Tibial nerve (tissue), 4 donors: ENCODE results near the gene CDC6. TPM values are rescaled to one million over a fixed set of nuclear protein-coding genes. Genes with fewer than 3 reads are reported as not detected.

Experiments
- DNase-seq, 2 donors: peaks; one replicate each; pipeline ENCODE4 v3.0.0-alpha.2; 2019; ENCODE audit warnings: low spot score in 2 of 2
- H3K27ac ChIP-seq, 4 donors: fragments of 200-600 bp; sonication (generic) in 3 of 4; one replicate each; pipeline ENCODE4 v1.5.1; 2017 to 2019; ENCODE audit warnings: mild to moderate bottlenecking in 1 of 4
- H3K27me3 ChIP-seq, 2 donors: fragments of 200-600 bp; sonication (generic) in 1 of 2; one replicate each; pipeline versions ENCODE4 v1.5.1 to v1.6.0; 2017 to 2019
- H3K36me3 ChIP-seq, 3 donors: fragments of 200-600 bp; sonication (generic); one replicate each; pipeline ENCODE4 v1.5.1; 2018 to 2019
- H3K4me1 ChIP-seq, 4 donors: fragments of 200-600 bp; sonication (generic) in 3 of 4; one replicate each; pipeline ENCODE4 v1.5.1; 2017 to 2019
- H3K4me3 ChIP-seq, 4 donors: fragments of 200-600 bp; sonication (generic) in 3 of 4; one replicate each; pipeline ENCODE4 v1.5.1; 2017 to 2019; ENCODE audit warnings: mild to moderate bottlenecking in 1 of 4, moderate library complexity in 1 of 4
- H3K9me3 ChIP-seq, 4 donors: fragments of 200-600 bp; sonication (generic) in 3 of 4; one replicate each; pipeline ENCODE4 v1.5.1; 2017 to 2019
- CTCF ChIP-seq, 5 experiments: fragments of 200-600 bp in 3 of 5; fragments of 450-650 bp in 2 of 5; sonication (generic) in 3 of 5; IDR thresholded peaks; one replicate each; pipeline ENCODE4 v1.5.1; 2016 to 2019; ENCODE audit warnings: antibody characterized with exemption in 5 of 5, mild to moderate bottlenecking in 3 of 5, moderate library complexity in 2 of 5
- EP300 ChIP-seq, 2 donors: sonication (generic); formaldehyde crosslinking; IDR thresholded peaks; one replicate each; pipeline ENCODE4 v1.6.1; 2017; ENCODE audit warnings: antibody characterized with exemption in 2 of 2, mild to moderate bottlenecking in 1 of 2
- POLR2A ChIP-seq, 2 donors: fragments of 450-650 bp; IDR thresholded peaks; one replicate each; pipeline ENCODE4 v1.6.1; 2017; ENCODE audit warnings: antibody characterized with exemption in 2 of 2, mild to moderate bottlenecking in 2 of 2, moderate library complexity in 2 of 2
- whole genome bisulfite sequencing, 2 donors: methylation state at CpG; one replicate each; pipeline ENCODE4 v1.1.5; 2018; 5-methylcytosine and 5-hydroxymethylcytosine counted together
- total RNA-seq, 4 donors: library from RNA; depleted of rRNA; stranded (reverse); fragments of >200 nt; gene quantifications; one replicate each; pipeline ENCODE4 v1.1.0, GENCODE V29; 2016

CDC6 gene
- total RNA-seq, 4 donors from 2014 or later, result 0.20 to 1.8 (median 0.43) TPM

- Histone ChIP-seq H3K27ac (peak overlapping the region; percentile 94 to 98 (median 96)), H3K27me3 (no peaks in the 10 kb centered on the region), H3K4me1 (peaks cover 7 to 82% (median 62%) of the 10 kb centered on the region in 4 donors), H3K36me3 (peaks cover 0 to 9% (median 0%) of the 10 kb centered on the region in 3 donors), H3K4me3 (peak overlapping the region; percentile 79 to 95 (median 84)), H3K9me3 (no peaks in the 10 kb centered on the region)
- no peak for DNase-seq
- 11 to 12% methylated on average over 3 to 7 of the region's 7 CpGs for WGBS, 2 donors
- TF ChIP-seq EP300 (IDR thresholded peaks at IDR 0.05), result no peak
- no peak for TF ChIP-seq POLR2A (IDR thresholded peaks at IDR 0.05)
- TF ChIP-seq CTCF (IDR thresholded peaks at IDR 0.05), result no peak
These were observed 56.9 kb downstream of the CDC6 start for GRCh38 chr17:40344421-40345160.

GRCh38 chr17:40345161-40345993 is 57.7 kb downstream of the CDC6 start:
- H3K27me3 ChIP-seq, result no peaks in the 10 kb centered on the region
- peaks cover 0 to 9% (median 4%) of the 10 kb centered on the region in 3 donors for H3K36me3 ChIP-seq
- H3K9me3 ChIP-seq, result no peaks in the 10 kb centered on the region
- DNase-seq, result no peak
- H3K4me3 ChIP-seq, result peak overlapping the region; percentile 79 to 95 (median 84)
- 1 to 5% methylated on average over 9 to 37 of the region's 45 CpGs for WGBS, 2 donors
- H3K4me1 ChIP-seq, result peaks cover 7 to 87% (median 65%) of the 10 kb centered on the region in 4 donors
- peak overlapping the region; percentile 94 to 98 (median 96) for H3K27ac ChIP-seq
- peak in 1 of 5 experiments; percentile 20 for TF ChIP-seq CTCF (IDR thresholded peaks at IDR 0.05)
- TF ChIP-seq POLR2A (IDR thresholded peaks at IDR 0.05), result peak in 1 of 2 donors; percentile 25
- peak in 1 of 2 donors; percentile 85 for TF ChIP-seq EP300 (IDR thresholded peaks at IDR 0.05)

GRCh38 chr17:40345994-40346764 is 58.5 kb downstream of the CDC6 start:
- Histone ChIP-seq H3K9me3 (no peaks in the 10 kb centered on the region), H3K4me1 (peaks cover 7 to 88% (median 68%) of the 10 kb centered on the region in 4 donors), H3K36me3 (peaks cover 0 to 9% (median 4%) of the 10 kb centered on the region in 3 donors), H3K27ac (peak overlapping the region; percentile 94 to 98 (median 96)), H3K27me3 (no peaks in the 10 kb centered on the region), H3K4me3 (peak overlapping the region; percentile 79 to 95 (median 84))
- WGBS, 2 donors, result 11 to 19% methylated on average over 11 of the region's 11 CpGs
- TF ChIP-seq EP300 (IDR thresholded peaks at IDR 0.05), result no peak
- TF ChIP-seq POLR2A (IDR thresholded peaks at IDR 0.05), result no peak
- no peak for TF ChIP-seq CTCF (IDR thresholded peaks at IDR 0.05)
- no peak for DNase-seq

DNA sequence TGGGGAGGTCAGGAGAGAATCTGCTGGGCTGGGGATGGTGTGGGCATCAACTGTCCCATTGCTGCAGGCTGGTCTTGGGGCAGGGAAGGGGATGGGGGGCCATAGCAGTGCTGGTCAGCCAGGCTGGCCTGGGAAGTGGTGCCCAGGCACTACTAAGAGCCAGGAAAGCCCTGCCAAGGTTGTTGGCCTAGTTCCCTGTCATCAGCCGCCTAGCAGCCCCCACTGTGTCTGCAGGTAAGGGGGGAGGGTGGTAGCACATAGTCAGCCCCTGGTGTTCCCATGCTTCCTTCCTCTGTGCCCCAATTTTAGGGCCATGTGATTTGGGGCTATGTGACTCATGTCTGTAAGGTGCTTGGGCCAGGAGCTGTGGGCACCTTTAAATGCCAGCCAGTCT is 59.1 kb downstream of the CDC6 start:
- H3K4me3 ChIP-seq, result peak overlapping the region in 2 of 4 donors; percentile 5 to 79
- WGBS, 2 donors, result 11 to 14% methylated on average over 1 of the region's 1 CpG
- H3K36me3 ChIP-seq, result peaks cover 0 to 13% (median 4%) of the 10 kb centered on the region in 3 donors
- H3K27me3 ChIP-seq, result no peaks in the 10 kb centered on the region
- H3K27ac ChIP-seq, result peak overlapping the region; percentile 94 to 98 (median 96)
- peaks cover 7 to 94% (median 74%) of the 10 kb centered on the region in 4 donors for H3K4me1 ChIP-seq
- TF ChIP-seq EP300 (IDR thresholded peaks at IDR 0.05) (no peak), POLR2A (IDR thresholded peaks at IDR 0.05) (no peak)
- DNase-seq, result no peak
- no peaks in the 10 kb centered on the region for H3K9me3 ChIP-seq
